Right hindlimb (tissue), 1 donor: ENCODE measurements around the gene ZFYVE16.
"Not testable (repeated sequence)": the region's sequence is repeated elsewhere in the genome, so short reads cannot be mapped to it uniquely, and the experiment has no call there.

ENCODE experiments used
- DNase-seq: peaks from one replicate; pipeline ENCODE4 v3.0.0-alpha.2; 2018

Gene ZFYVE16

DNA sequence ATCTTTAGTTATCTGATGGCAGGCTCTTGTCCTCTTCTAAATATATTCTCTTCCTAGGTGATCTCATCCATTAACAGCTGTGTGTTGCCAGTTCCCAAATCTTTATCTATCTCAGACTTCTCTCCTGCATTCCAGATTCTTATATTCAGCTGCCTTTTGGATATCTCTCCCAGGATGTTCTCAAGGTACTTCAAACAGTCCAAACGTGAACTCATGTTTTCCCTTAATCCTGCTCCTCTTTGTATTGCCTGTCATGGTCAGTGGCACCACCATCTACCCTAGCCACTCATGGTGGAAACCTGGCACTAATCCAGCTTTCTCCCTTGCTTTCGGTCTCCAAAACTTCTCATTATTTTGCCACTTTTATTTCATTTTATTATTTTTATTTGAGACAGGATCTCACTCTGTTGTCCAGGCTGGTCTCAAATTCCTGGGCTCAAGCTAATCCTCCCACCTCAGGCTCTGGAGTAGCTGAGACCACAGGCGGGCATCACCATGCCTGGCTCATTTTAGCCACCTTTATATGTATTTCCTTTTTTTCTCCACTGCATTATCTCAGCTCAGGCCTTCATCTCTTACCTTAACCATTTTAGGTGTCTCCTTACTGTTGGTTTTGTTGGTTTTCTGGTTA, 3.8 kb downstream of the ZFYVE16 start:
- DNase-seq: no peak

GRCh38 chr5:80414113-80414512, 6.2 kb downstream of the ZFYVE16 start:
- DNase-seq: no peak

DNA sequence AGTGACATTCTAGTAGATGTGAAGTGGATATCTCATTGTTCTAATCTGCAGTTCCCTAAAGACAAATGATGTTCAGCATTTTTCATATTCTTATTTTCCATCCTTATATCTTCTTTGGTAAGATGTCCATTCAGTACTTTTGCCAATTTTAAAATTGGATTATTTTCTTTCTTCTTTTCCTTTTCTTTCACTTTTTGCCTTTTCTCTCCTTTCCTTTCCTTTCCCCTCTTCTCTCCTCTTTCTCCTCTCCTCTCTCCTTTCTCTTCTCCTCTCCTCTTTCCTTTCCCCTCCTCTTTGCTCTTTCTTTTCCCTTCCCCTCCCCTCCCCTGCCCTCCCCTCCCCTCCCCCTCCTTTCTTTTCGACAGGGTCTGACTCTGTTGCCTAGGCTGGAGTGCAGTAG, 10.1 kb downstream of the ZFYVE16 start:
- no peak for DNase-seq

- not testable (repeated sequence) for DNase-seq
Observed at GRCh38 chr5:80424365-80424764, 16.5 kb downstream of the ZFYVE16 start.

- DNase-seq: no peak
Observed at GRCh38 chr5:80435476-80435875, 27.6 kb downstream of the ZFYVE16 start.

DNA sequence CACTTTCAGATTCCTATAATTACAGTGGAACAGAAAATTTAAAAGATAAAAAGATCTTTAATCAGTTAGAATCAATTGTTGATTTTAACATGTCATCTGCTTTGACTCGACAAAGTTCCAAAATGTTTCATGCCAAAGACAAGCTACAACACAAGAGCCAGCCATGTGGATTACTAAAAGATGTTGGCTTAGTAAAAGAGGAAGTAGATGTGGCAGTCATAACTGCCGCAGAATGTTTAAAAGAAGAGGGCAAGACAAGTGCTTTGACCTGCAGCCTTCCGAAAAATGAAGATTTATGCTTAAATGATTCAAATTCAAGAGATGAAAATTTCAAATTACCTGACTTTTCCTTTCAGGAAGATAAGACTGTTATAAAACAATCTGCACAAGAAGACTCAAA, 29.5 kb downstream of the ZFYVE16 start:
- no peak for DNase-seq

DNA sequence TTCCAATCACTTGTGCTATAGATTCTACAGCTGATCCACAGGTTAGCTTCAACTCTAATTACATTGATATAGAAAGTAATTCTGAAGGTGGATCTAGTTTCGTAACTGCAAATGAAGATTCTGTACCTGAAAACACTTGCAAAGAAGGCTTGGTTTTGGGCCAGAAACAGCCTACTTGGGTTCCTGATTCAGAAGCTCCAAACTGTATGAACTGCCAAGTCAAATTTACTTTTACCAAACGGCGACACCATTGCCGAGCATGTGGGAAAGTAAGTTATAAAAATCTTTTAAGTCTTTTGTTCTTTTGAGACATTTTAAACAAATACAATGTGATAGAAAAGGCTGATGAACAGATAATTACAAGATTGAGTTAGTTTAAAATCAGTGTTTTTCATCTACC, 30.9 kb downstream of the ZFYVE16 start:
- no peak for DNase-seq

DNA sequence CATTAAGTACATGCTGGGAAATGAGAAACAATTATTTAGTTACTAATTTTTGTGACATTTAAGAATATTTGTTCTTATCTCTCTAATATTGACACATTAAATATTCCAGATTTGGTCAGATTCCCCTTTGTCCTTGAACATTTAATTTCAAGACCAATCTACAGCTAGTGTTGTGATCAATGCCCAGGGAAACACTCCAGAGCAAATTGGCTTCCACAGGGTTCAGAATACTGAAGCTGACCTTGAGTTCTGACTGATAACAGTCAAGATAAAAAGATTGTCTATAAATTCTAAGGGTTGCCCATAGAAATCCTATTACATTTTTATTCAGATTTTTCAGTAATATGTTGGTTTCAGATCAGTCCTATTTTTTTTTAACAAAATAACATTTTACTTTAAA, 31.3 kb downstream of the ZFYVE16 start:
- DNase-seq: no peak

GRCh38 chr5:80442742-80443141, 34.9 kb downstream of the ZFYVE16 start:
- DNase-seq: no peak

DNA sequence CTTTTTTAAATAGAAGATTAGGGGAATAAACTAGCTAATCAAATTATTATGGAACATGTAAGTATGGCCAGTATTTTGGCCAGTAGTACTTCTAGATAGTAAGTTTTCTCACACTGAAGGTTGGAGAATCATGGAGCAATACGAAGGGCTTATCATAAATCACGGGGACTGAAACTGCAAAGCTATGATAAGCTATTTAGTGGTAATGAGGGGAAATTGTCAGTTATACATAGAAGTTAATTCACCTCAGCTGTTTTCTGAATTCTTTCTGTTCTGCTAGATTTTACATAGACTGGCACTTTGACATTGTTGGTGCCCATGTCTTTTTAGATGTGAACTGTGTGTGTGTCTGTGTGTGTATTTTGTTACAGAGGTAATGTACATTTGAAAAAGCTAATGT, 45.5 kb downstream of the ZFYVE16 start:
- DNase-seq: no peak

DNA sequence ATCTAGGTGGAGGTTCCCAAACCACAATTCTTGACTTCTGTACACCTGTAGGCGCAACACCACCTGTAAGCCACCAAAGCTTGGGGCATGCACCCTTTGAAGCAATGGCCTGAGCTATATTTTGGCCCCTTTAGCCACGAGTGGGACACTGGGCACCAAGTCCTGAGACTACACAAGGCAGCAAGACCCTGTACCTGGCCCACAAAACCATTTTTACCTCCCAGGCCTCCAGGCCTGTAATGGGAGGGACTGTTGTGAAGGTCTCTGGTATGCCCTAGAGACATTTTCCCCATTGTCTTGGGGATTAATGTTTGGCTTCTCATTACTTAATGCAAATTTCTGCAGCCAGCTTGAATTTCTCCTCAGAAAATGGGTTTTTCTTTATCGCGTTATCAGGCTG, 55.4 kb downstream of the ZFYVE16 start:
- no peak for DNase-seq

- DNase-seq: no peak
Observed at GRCh38 chr5:80466669-80467485, 59.0 kb downstream of the ZFYVE16 start.

- no peak for DNase-seq
Observed at GRCh38 chr5:80468131-80468530, 60.3 kb downstream of the ZFYVE16 start.

DNA sequence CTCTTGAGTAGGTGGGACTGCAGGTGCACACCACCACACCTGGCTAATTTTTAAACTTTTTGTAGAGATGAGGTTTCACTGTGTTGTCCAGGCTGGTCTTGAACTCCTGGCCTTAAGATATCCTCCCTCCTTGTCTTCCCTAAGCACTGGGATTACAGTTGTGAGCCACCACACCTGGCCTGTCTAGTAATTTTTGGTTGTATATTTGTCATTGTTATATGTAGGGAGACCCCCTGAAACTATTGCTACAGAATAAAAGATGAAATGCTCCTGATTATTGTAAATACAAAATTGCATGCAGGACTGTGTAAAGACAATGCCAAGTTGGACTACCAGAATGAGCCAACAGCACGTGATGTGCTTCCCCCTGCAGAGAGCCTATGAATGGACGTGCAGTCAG, 62.8 kb downstream of the ZFYVE16 start:
- DNase-seq: not testable (repeated sequence)

- DNase-seq: no peak
Observed at GRCh38 chr5:80474929-80475328, 67.1 kb downstream of the ZFYVE16 start.

DNA sequence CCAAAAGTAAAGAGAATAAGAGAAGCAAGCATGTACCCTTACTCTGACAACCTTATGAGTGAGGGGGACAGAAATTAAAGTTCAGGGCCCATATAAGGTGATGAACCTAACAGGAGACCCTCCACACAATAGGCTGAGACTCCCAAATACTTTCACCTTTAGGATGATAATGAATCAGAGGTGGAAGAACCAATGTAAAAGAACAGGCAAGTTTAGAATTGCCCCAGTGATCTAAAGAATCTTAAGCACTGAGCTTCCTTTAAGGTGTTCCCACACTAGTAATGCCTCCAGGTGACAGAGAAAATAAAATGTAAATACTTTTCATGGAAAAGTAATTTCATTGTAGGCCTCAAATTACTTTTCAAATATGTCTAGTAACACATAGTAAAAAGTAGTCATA, 71.8 kb downstream of the ZFYVE16 start:
- DNase-seq: no peak

- no peak for DNase-seq
Observed at GRCh38 chr5:80480354-80480753, 72.5 kb downstream of the ZFYVE16 start.

GRCh38 chr5:80481019-80481893, 73.4 kb downstream of the ZFYVE16 start:
- DNase-seq: no peak

- no peak for DNase-seq
Observed at GRCh38 chr5:80482578-80482977, 74.7 kb downstream of the ZFYVE16 start.

- DNase-seq: no peak
Observed at GRCh38 chr5:80483636-80484232, 75.9 kb downstream of the ZFYVE16 start.

DNA sequence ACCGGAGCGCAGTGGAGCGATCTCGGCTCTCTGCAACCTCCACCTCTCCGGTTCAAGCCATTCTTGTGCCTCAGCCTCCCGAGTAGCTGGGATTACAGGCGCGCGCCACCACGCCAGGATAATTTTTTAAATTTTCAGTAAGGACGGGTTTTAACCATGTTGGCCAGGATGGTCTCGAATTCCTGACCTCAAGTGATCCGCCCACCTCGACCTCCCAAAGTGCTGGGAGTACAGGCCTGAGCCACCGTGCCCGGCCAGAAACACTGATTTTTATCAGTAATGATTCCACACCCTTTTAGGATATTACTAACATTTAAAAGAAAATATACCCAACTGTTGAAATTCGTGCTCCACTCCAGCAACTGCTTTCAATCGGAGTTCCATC, 79.6 kb downstream of the ZFYVE16 start:
- no peak for DNase-seq

DNA sequence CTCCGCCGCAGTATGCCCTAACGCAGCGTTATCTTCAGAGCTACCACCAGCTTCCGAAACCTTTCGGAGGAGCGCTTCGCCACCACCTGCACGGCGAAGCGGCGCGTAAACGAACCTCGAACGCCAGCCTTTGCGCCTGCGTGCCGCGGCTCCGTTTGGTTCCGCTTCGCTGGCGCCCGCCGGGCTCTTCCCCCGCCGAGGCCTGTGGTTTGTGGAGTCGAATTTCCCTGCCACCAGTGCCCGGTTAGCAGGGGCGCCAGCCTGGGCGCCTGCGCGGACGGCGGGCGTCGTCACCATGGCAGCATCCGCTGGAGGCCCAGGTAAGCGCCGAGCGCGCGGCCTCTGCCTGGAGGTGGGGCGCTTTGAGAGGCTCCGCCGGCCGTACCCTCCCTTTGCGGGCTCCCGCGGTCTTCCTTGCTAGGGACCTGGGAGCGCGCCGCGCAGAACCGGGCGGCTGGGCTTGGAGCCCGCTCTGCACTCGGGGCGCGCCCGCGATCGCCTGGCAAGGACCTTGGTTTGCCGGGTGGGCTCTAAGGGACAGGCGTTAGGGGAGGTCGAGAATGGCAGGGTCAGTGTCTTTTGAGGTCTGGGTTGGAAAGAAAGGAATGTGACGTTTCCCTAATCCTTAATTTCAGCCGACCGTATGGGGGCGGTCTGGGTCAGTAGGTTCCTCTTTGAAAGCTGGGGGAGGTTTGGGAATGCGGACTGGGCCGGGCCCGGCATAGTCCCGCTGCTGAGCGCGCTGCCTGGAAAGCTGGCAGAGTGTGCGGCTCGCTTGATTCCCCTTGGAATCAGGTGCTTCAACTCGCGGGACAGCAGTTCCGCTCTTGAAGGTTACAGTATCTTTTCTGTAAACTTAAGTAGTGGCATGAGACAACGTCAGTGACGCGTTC, 80.2 kb downstream of the ZFYVE16 start, which contains the start of gene FAM151B:
FAM151B (plus strand) TSS at position 272 of the 893 bp plus-strand sequence; CDS start at position 296, 24 bp downstream.
- peak; percentile 93 for DNase-seq
